SK-N-SH (cell line): ENCODE data around the gene SLC38A2. TPM values are rescaled to one million over a fixed set of nuclear protein-coding genes. Genes with fewer than 3 reads are reported as not detected.

Experiments used
- CTCF ChIA-PET: fragments of 300-600, 350-600 bp; formaldehyde crosslinking; extraction: SDS; loops from one replicate; lab custom pipeline; 2021; lab: Yijun Ruan, JAX
- POLR2A ChIA-PET: fragments of 350-600 bp; sonication (Branson Sonifier 250); formaldehyde crosslinking; extraction: SDS; loops from one replicate; lab custom pipeline; 2020; ENCODE audit warnings: antibody characterized with exemption, inconsistent platforms; lab: Yijun Ruan, JAX
- DNase-seq: peaks from one replicate; pipeline ENCODE4 v3.0.0; 2012
- H2AFZ ChIP-seq: fragments of 200-600 bp; sonication (generic); 2 replicates; pipeline ENCODE4 v1.8.1; 2016; ENCODE audit warnings: antibody characterized with exemption, mild to moderate bottlenecking, low read depth
- H3F3A ChIP-seq: fragments of 200-600 bp; sonication (generic); replicated peaks from 2 replicates; pipeline ENCODE3; 2016; ENCODE audit warnings: antibody characterized with exemption, mild to moderate bottlenecking; ENCODE audit not compliant: insufficient read depth
- H3K27ac ChIP-seq, 2 experiments: fragments of 200-500 bp in 1 of 2; fragments of 200-600 bp in 1 of 2; sonication (Bioruptor generic) in 1 of 2; sonication (generic), shearing (Covaris generic) in 1 of 2; 2 replicates each; pipeline versions ENCODE4 v1.5.1 to v1.6.1; 2014 to 2016; ENCODE audit warnings: low read depth in 2 of 2, inconsistent platforms in 1 of 2, low read length in 1 of 2, mild to moderate bottlenecking in 1 of 2, mixed read lengths in 1 of 2
- H3K27me3 ChIP-seq: fragments of 200-600 bp; sonication (generic), shearing (Covaris generic); 2 replicates; pipeline ENCODE4 v1.6.1; 2016; ENCODE audit warnings: mixed run types; ENCODE audit not compliant: insufficient read depth
- H3K36me3 ChIP-seq, 2 experiments: fragments of 200-500 bp in 1 of 2; fragments of 200-600 bp in 1 of 2; sonication (Bioruptor generic) in 1 of 2; sonication (generic) in 1 of 2; replicated peaks in 1 of 2; 2 replicates each; pipeline versions ENCODE3 to v1.5.1; 2014 to 2016; ENCODE audit warnings: low read length in 1 of 2, mild to moderate bottlenecking in 1 of 2; ENCODE audit not compliant: insufficient read depth in 2 of 2, control insufficient read depth in 1 of 2
- H3K4me1 ChIP-seq, 2 experiments: fragments of 200-500 bp in 1 of 2; fragments of 200-600 bp in 1 of 2; sonication (Bioruptor generic) in 1 of 2; sonication (generic), shearing (Covaris generic) in 1 of 2; 2 replicates each; pipeline versions ENCODE4 v1.5.1 to v1.6.1; 2014 to 2016; ENCODE audit warnings: low read depth in 1 of 2, low read length in 1 of 2, mixed run types in 1 of 2; ENCODE audit not compliant: insufficient read depth in 2 of 2, control insufficient read depth in 1 of 2
- H3K4me2 ChIP-seq: fragments of 200-600 bp; sonication (generic), shearing (Covaris generic); 2 replicates; pipeline ENCODE4 v1.6.1; 2017; ENCODE audit warnings: mixed run types
- H3K4me3 ChIP-seq, 2 experiments: fragments of 200-500 bp in 1 of 2; fragments of 200-600 bp in 1 of 2; sonication (Bioruptor generic) in 1 of 2; sonication (generic), shearing (Covaris generic) in 1 of 2; 2 replicates each; pipeline versions ENCODE4 v1.5.1 to v1.8.1; 2014 to 2016; ENCODE audit warnings: low read depth in 2 of 2, inconsistent platforms in 1 of 2, low read length in 1 of 2, mild to moderate bottlenecking in 1 of 2, mixed read lengths in 1 of 2, moderate library complexity in 1 of 2
- H3K79me2 ChIP-seq: fragments of 200-600 bp; sonication (generic); 2 replicates; pipeline ENCODE4 v1.8.1; 2017; ENCODE audit warnings: mild to moderate bottlenecking; ENCODE audit not compliant: insufficient read depth
- H3K9ac ChIP-seq: fragments of 200-600 bp; sonication (generic); 2 replicates; pipeline ENCODE4 v1.6.1; 2017; ENCODE audit warnings: mixed run types
- H3K9me2 ChIP-seq: fragments of 200-600 bp; sonication (generic); 2 replicates; pipeline ENCODE4 v1.6.1; 2017; ENCODE audit warnings: mixed run types
- H3K9me3 ChIP-seq: fragments of 200-600 bp; sonication (generic); 2 replicates; pipeline ENCODE4 v1.6.1; 2017; ENCODE audit warnings: mixed run types, mild to moderate bottlenecking, moderate library complexity
- H4K20me1 ChIP-seq: fragments of 200-600 bp; sonication (generic); 2 replicates; pipeline ENCODE4 v1.6.1; 2017; ENCODE audit warnings: mild to moderate bottlenecking, mixed run types; ENCODE audit not compliant: insufficient read depth
- CTCF ChIP-seq: fragments of 200-600 bp; sonication (generic); IDR thresholded peaks from 2 replicates; pipeline ENCODE4 v1.6.1; 2017; ENCODE audit warnings: antibody characterized with exemption, mild to moderate bottlenecking, moderate library complexity
- EP300 ChIP-seq, 2 experiments: IDR thresholded peaks; 2 replicates each; pipeline versions ENCODE4 v1.4.0 to v1.6.1; 2012; ENCODE audit warnings: borderline replicate concordance in 1 of 2, low read depth in 1 of 2, low read length in 1 of 2
- FOSL2 ChIP-seq: IDR thresholded peaks from 2 replicates; pipeline ENCODE4 v1.4.0; 2012; ENCODE audit warnings: low read depth, mild to moderate bottlenecking, moderate library complexity, borderline replicate concordance
- FOXJ3 ChIP-seq: sonication (generic); formaldehyde crosslinking; IDR thresholded peaks from 2 replicates; pipeline ENCODE4 v1.5.1; 2020; ENCODE audit warnings: mild to moderate bottlenecking, missing genetic modification reagents
- FOXM1 ChIP-seq: IDR thresholded peaks from 2 replicates; pipeline ENCODE4 v1.4.0; 2012; ENCODE audit warnings: low read depth, mild to moderate bottlenecking
- GATA2 ChIP-seq: sonication (generic); formaldehyde crosslinking; IDR thresholded peaks from 2 replicates; pipeline ENCODE4 v1.5.0; 2020; ENCODE audit warnings: mild to moderate bottlenecking, missing genetic modification reagents
- JUND ChIP-seq: IDR thresholded peaks from 2 replicates; pipeline ENCODE4 v1.4.0; 2012
- MEF2A ChIP-seq: IDR thresholded peaks from 2 replicates; pipeline ENCODE4 v1.4.0; 2012; ENCODE audit warnings: low read depth, borderline replicate concordance
- NFIC ChIP-seq: IDR thresholded peaks from 2 replicates; pipeline ENCODE4 v1.4.0; 2012; ENCODE audit warnings: borderline replicate concordance
- NRF1 ChIP-seq: IDR thresholded peaks from 2 replicates; pipeline ENCODE4 v1.6.1; 2012; ENCODE audit warnings: low read depth, mild to moderate bottlenecking, low read length
- PBX3 ChIP-seq: IDR thresholded peaks from 2 replicates; pipeline ENCODE4; 2012
- POLR2AphosphoS5 ChIP-seq: IDR thresholded peaks from 2 replicates; pipeline ENCODE4 v1.6.1; 2012; ENCODE audit warnings: low read depth, low read length
- RAD21 ChIP-seq: IDR thresholded peaks from 2 replicates; pipeline ENCODE4 v1.6.1; 2012; ENCODE audit warnings: mild to moderate bottlenecking, low read length
- RXRA ChIP-seq: IDR thresholded peaks from 2 replicates; pipeline ENCODE4 v1.4.0; 2012; ENCODE audit warnings: low read depth, mild to moderate bottlenecking, borderline replicate concordance
- SIN3A ChIP-seq: IDR thresholded peaks from 2 replicates; pipeline ENCODE4 v1.6.1; 2012; ENCODE audit warnings: low read depth, mild to moderate bottlenecking, low read length, moderate library complexity, borderline replicate concordance
- SMC3 ChIP-seq: IDR thresholded peaks from 2 replicates; pipeline ENCODE4 v1.6.1; 2012; ENCODE audit warnings: low read depth, low read length, improper control_type of control experiment
- TAF1 ChIP-seq: IDR thresholded peaks from 2 replicates; pipeline ENCODE4 v1.6.1; 2012; ENCODE audit warnings: low read depth, mild to moderate bottlenecking, low read length, moderate library complexity, borderline replicate concordance
- TCF12 ChIP-seq: IDR thresholded peaks from 2 replicates; pipeline ENCODE4 v1.4.0; 2012
- TEAD4 ChIP-seq: IDR thresholded peaks from 2 replicates; pipeline ENCODE4 v1.4.0; 2012; ENCODE audit warnings: mild to moderate bottlenecking, borderline replicate concordance; ENCODE audit not compliant: insufficient read depth
- USF1 ChIP-seq: IDR thresholded peaks from 2 replicates; pipeline ENCODE4 v1.4.0; 2012; ENCODE audit warnings: low read depth, borderline replicate concordance
- ZBTB33 ChIP-seq: IDR thresholded peaks from 2 replicates; pipeline ENCODE4 v1.4.0; 2012; ENCODE audit warnings: low read depth, borderline replicate concordance
- WGBS: methylation state at CpG from one replicate; pipeline ENCODE4 v1.1.6; 2017; ENCODE audit warnings: low lambda C conversion rate; 5-methylcytosine and 5-hydroxymethylcytosine counted together
- polyA plus RNA-seq, 3 experiments: library from polyadenylated mRNA; depleted of rRNA; stranded (reverse); fragments of >200 nt; gene quantifications; 2 replicates each; pipeline ENCODE4 v1.2.3, GENCODE V29; 2012

SLC38A2 gene
- polyA plus RNA-seq, 1 of the 3 experiments (the other 2 are of a cell fraction), result 135 TPM

- TF ChIP-seq EP300 (IDR thresholded peaks at IDR 0.05; ENCODE audit: borderline replicate concordance in 1 of 2, low read depth in 1 of 2, low read length in 1 of 2) (no peak), FOXM1 (no peak), RAD21 (no peak), SIN3A (no peak), SMC3 (no peak), FOXJ3 (no peak)
Measured at GRCh38 chr12:46386877-46387629, 14.5 kb upstream of the SLC38A2 start (continued).

- Histone ChIP-seq H4K20me1 (no peaks in the 10 kb centered on the region), H2AFZ (no peak overlapping the region), H3K27me3 (no peaks in the 10 kb centered on the region), H3K79me2 (peaks cover 32% of the 10 kb centered on the region), H3K4me3 (no peak overlapping the region), H3K4me2 (peak overlapping the region; percentile 35), H3K9me3 (no peaks in the 10 kb centered on the region), H3K27ac (peak overlapping the region; percentile 60 to 97; a peak in 3 of 4 replicates), H3K4me1 (peaks cover 14 to 70% of the 10 kb centered on the region in 2 experiments), H3K9ac (peak overlapping the region; percentile 96; the same call in 1 of the 2 replicates), H3F3A (peaks cover 52% of the 10 kb centered on the region), H3K36me3 (peaks cover 0 to 4% of the 10 kb centered on the region in 2 experiments), H3K9me2 (no peaks in the 10 kb centered on the region)
- 12% methylated on average over 3 of the region's 3 CpGs for WGBS
- TF ChIP-seq NFIC (peak; percentile 85), CTCF (no peak), TAF1 (no peak), FOSL2 (peak; percentile 83), TEAD4 (peak; percentile 90), RXRA (peak; percentile 34; the same call in 1 of the 2 replicates), USF1 (no peak), GATA2 (CRISPR knock-in tag) (no peak), ZBTB33 (peak; percentile 68; the same call in 1 of the 2 replicates), PBX3 (peak; percentile 97), EP300 (IDR thresholded peaks at IDR 0.05; ENCODE audit: borderline replicate concordance in 1 of 2, low read depth in 1 of 2, low read length in 1 of 2) (peak in 1 of 2 experiments; percentile 95; a peak in 2 of 4 replicates), MEF2A (peak; percentile 77; the same call in 1 of the 2 replicates), JUND (peak; percentile 89), TCF12 (peak; percentile 90), FOXM1 (peak; percentile 73), NRF1 (no peak), SIN3A (no peak), POLR2AphosphoS5 (peak; percentile 73; the same call in 1 of the 2 replicates)
- DNase-seq, result no peak
- ChIA-PET CTCF (no interaction called here), POLR2A (no interaction called here)
Measured at GRCh38 chr12:46386360-46386867, 13.8 kb upstream of the SLC38A2 start.
